LNCaP clone FGC (cell line): Measurements from ENCODE around the gene SPEN.

ENCODE experiments used
- DNase-seq: peaks from one replicate; pipeline ENCODE4 v3.0.0-alpha.2; 2011; ENCODE audit warnings: low read depth
- H3K4me3 ChIP-seq: 2 replicates; pipeline ENCODE4 v1.5.1; 2011; ENCODE audit warnings: mild to moderate bottlenecking, low read depth, low read length, control low read depth
- TF ChIP-seq, protein P1 (sequence below): IDR thresholded peaks from 2 replicates; pipeline ENCODE4 v1.5.1; 2012; ENCODE audit warnings: mild to moderate bottlenecking; ENCODE audit not compliant: control insufficient read depth, insufficient read depth; ENCODE audit errors: extremely low read depth

SPEN gene

DNA sequence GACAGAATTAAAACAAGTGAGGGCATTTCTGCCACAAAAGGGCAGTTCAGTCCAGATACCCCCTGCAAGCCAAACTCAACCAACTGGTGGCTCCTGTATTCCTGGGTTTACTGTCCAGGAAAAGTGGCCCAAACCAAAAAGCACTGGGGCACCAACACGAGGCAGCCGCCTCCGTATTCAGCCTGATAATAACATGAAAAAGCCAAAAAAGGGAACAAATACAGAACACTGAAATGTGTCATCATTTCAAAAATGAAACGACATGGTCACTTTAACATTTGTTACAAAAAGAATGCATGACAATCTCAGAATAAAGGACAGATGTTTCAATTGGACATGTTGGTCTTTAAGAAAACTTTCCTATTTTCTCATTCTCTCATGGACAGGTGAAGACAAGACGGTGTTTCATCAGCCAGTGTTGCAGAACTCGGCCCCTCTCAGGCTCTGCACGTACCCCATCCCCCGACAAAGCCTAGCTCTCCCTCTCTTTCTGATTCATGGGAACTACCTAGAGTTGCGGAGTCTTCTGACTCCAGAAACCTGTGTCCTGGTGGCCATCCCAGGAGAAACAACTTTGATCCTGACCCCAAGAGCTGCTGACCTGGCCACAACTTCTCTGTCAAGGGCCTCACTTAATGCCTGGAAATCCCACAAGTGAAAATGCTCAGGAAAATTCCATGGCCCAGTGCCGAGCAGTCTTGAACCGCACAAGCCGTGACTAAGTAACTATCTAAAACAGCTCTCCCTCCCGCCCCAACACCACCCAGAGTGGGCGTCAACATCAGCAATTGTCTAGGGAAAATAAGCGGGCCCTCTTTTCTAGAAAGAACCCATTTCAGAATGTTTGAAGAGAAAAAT, 101.3 kb downstream of the SPEN start:
- no peak overlapping the region for H3K4me3 ChIP-seq
- TF ChIP-seq, protein P1, sequence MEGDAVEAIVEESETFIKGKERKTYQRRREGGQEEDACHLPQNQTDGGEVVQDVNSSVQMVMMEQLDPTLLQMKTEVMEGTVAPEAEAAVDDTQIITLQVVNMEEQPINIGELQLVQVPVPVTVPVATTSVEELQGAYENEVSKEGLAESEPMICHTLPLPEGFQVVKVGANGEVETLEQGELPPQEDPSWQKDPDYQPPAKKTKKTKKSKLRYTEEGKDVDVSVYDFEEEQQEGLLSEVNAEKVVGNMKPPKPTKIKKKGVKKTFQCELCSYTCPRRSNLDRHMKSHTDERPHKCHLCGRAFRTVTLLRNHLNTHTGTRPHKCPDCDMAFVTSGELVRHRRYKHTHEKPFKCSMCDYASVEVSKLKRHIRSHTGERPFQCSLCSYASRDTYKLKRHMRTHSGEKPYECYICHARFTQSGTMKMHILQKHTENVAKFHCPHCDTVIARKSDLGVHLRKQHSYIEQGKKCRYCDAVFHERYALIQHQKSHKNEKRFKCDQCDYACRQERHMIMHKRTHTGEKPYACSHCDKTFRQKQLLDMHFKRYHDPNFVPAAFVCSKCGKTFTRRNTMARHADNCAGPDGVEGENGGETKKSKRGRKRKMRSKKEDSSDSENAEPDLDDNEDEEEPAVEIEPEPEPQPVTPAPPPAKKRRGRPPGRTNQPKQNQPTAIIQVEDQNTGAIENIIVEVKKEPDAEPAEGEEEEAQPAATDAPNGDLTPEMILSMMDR, result no peak
- DNase-seq, result no peak

DNA sequence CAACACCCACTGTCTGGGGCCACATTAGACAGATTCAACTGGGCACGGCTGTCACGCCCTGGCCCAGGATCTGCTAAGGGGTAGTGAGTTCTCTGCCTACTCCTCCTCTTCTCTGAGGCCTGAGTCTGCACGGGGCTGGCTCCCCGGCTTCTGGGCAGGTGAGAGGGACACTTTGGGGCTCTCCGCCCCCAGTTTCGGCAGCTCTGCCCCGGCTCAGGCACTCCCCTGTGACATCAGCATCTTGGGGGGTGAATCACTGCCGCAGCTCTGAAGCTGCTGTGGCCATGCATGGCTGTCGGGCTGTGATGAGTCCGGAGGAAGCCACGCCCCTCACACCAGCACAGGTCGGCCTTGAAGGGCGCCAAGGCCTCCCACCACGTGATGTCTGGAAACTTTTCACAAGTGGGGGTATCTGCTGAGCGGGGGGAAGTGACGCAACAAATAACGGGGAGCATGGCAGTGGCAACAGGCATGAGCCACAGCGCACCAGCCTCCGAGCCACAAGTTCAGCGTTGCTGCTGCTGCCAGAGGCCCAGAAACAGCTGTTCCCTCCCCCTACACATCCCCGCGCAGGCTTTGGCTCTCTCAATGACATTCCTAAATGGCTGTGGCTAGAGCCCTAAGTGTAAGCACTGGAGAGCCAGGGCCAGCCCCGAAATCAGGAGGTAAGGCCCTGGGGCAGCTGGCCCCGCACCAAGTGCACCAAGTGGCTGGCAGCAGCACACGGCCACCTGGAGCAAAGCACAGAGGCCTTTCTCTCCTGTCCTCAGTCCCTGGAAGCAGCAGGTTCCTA, 102.1 kb downstream of the SPEN start:
- no peak for DNase-seq
- TF ChIP-seq, protein P1, result no peak
- no peak overlapping the region for H3K4me3 ChIP-seq

DNA sequence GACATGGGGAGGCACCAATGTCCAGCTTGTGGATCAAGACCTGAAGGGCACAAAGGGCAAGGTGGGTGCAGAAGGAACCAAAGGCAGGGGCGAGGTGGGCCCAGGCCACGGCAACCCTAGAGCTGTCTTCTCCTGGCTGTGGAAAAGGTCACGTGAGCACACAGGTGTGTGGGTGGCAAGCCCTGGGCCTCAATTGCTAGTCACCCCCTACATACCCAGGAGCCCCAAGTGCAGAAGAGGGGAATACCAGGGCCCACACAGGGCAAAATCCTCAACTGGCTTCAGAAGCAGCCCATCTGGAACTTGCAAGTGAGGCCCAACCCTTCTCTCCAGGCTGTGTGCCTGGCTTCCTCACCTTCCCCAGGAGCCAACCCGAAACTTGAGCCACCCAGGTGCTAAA, 102.8 kb downstream of the SPEN start:
- TF ChIP-seq, protein P1, result no peak
- H3K4me3 ChIP-seq, result no peak overlapping the region

DNA sequence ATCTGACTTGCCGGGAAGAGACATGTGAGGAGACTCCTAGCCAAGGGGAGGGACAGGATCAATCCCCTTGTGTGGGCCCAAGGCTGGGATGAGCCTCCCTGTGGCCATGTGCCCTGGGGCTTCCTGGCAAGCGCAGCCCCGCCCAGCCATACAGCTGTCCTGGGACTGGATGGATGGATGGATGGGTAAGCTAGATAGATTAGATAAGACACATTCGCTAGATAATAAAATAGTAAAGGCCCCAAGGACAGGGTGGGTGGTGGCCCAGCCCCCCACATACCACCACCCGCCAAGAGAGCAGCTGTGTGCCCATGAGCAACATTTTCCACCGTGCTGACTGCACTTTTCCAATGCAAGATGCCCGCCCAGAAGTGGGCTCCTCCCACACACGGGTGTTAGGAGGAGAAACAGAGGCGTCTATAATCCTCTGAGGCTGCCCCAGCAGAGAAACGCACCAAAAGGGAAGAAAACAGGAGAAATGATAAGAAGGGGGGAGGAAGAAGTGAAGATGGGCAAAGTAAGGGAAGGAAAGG, 103.3 kb downstream of the SPEN start:
- no peak overlapping the region for H3K4me3 ChIP-seq
- TF ChIP-seq, protein P1, result no peak
- DNase-seq, result no peak

More for the DNA sequence above, 102.8 kb downstream of the SPEN start:
- no peak for DNase-seq

DNA sequence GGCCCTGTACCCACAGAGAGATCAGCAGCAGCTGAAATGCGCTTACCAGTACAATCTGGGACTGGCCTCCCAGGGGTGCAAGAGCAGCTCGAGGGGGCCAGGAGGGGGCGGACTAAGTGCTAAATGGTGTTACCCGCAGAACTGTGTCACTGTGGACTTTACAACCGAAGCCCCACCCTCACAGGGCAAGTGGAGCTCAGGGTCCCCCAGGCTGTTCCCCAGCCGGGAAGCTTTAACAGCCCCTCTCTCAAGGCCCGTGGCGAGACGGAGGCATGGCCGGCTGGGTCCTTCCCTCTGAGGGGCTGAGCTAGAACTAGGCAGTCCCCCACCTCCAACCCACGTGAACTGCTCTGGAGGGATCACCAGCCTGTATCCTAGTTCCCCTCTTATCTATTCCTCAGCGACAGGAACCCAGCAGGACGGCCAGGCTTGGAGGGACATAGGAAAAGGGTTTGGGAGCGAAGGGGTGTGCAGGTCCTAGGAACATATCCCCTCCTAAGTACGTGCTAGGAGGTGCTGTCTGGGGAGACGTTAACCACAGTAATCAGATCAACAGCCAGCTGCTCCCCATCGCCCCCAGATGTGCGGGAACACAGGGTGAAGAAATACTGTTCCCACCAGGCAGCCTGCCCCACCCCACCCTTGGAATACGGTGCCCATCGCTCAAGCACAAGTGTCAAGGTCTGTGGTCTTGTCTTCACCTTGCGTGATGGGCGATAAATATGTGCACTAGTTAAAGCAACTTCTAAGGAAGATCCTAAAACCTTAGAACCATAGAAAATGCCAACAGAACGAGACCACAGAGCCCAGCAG, 104.0 kb downstream of the SPEN start:
- TF ChIP-seq, protein P1, result no peak
- H3K4me3 ChIP-seq, result no peak overlapping the region
- no peak for DNase-seq

DNA sequence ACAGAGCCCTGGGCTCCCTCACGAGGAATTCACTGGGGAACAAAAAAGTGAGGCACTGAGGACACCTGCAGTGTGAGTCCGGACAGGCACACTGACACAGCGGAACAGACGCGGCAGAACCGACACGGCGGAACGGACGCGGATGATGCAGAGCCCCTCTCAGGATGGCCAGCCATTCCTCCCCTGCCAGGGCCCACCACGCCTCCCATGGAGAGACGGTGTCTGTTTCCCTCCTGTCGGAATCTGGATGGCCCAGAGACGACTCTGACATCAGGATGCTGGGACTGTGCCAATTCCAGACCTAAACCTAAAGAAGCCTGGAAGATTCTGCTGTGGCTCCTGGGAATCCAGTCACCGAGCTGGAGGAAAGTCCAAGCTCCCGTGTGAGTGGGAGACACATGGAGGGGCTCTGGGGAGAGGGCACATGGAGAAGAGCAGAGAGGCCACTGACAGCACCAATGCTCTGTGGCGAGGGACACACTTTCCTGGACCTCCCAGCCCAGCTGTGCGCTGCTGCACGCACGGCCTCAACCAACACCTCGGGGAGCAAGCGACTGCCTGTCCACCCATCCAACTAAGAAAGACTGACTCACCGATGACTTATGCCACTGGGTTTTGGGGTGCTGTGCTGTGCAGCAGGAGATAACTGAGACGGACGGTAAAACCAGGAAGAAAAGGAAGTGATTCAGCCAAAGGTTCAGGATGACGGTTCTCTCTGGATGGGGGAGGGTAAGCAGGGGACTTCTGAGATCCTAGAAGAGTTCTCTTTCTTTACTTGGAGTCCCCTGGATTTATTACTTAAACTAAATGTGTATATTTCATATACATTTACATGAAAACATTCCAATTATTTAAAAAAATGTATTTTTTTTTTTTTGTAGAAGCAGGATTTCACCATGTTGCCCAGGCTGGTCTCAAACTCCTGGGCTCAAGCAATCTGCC, 105.1 kb downstream of the SPEN start:
- TF ChIP-seq, protein P1, result no peak
- H3K4me3 ChIP-seq, result no peak overlapping the region
- no peak for DNase-seq
